GM12892 (cell line): Measurements from ENCODE around the gene FOXL2NB.

Experiments used
- DNase-seq: peaks from one replicate; pipeline ENCODE4 v3.0.0; 2011; ENCODE audit not compliant: insufficient read length
- FAIRE-seq: peaks from 2 replicates; lab custom pipeline; 2011; peaks lifted over from hg19 to GRCh38; lab: Jason Lieb, UNC
- POLR2A ChIP-seq: IDR thresholded peaks from 2 replicates; pipeline ENCODE4 v1.6.1; 2011; ENCODE audit warnings: low read depth, low read length, control low read depth
- POLR2AphosphoS5 ChIP-seq: IDR thresholded peaks from 2 replicates; pipeline ENCODE4 v1.6.1; 2011; ENCODE audit warnings: low read depth, low read length, control low read depth
- TAF1 ChIP-seq: IDR thresholded peaks from 2 replicates; pipeline ENCODE4 v1.6.1; 2011; ENCODE audit warnings: low read depth, mild to moderate bottlenecking, control low read depth, low read length, borderline replicate concordance

The FOXL2NB gene

DNA sequence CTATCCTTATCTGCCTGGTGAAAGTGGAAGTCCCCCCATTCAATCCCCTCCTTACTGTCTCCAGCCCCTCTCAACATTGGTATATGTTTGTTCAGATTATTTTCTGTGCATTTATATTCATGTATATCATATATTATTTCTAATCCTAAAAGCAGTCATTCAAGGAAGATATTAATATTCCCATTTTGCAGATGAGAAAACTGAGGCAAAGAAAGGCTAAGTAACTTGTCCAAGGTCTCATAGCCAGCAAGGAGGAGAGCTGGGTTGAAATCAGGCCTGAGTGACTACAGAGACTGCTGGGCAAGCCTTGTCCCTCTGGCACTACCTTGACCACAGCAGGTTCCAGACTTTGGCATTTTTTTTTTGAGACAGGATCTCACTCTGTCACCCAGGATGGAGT, 29.0 kb downstream of the FOXL2NB start:
- DNase-seq (no peak), FAIRE-seq (no peak)

DNA sequence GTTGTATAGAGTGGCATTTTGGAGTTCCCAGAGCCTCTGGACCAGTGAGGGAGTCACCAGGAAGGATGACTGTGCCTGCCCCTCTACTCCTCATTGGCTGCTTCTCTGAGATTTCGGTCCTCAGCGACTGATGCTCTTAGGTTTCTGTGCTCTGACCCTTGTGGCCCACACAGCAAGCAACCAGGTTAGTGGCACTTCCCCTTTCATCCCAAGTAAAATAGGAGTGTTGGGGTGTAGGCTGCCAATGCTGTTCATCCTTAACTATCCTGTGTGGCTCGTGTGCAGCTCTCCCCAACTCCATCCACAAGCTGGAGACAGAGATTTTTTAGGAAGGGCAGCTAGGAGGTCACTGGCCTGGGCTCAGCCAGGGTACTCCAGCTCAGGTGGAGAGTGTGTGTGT, 37.8 kb downstream of the FOXL2NB start:
- TF ChIP-seq POLR2AphosphoS5 (no peak), POLR2A (no peak), TAF1 (no peak)
- DNase-seq (no peak), FAIRE-seq (no peak)

More for the DNA sequence above, 29.0 kb downstream of the FOXL2NB start:
- no peak for TF ChIP-seq POLR2AphosphoS5
- TF ChIP-seq TAF1 = no peak
- TF ChIP-seq POLR2A = no peak

DNA sequence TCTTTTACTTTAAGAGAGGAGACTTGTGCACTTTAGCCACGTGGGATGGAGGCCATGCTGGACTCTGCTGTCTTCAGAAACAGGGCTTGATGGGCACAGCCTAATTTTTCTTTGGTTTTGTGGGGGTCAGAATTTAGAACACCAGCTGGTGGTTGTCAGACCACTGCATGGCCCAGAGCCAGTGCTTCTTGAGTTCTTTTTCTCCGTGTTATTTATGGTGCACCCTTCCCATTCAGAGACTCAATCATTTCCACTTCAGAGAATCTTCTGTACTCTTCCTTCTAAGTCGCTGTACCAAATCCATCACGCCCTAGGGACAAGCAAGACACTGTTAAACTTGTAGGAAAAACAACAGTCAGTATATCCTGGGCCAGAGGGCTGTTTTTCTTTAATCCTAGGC, 38.9 kb downstream of the FOXL2NB start:
- DNase-seq = no peak
- no peak for FAIRE-seq

DNA sequence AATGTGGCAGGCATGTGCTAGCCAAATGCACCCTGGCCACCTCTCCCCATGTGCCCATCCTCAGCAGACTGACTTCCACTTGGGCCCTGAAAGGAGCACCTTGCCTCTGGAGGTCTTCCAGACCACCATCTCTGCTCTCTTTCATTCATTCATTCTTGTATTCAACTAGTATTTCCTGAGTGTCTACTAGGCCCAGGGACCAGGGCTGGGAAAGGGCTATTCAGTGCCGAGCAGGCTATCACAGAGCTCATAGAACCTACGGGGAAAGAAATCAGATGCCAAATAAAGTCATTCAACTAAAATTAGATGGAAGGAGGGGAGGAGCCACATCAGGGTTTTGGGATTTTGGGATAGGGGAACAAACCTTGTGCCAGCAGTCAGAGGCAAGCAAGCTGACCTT, 40.2 kb downstream of the FOXL2NB start:
- DNase-seq (no peak), FAIRE-seq (no peak)
- TF ChIP-seq POLR2AphosphoS5 (no peak), TAF1 (no peak), POLR2A (no peak)

More for the DNA sequence above, 38.9 kb downstream of the FOXL2NB start:
- TF ChIP-seq POLR2AphosphoS5 = no peak
- TF ChIP-seq POLR2A = no peak
- no peak for TF ChIP-seq TAF1

DNA sequence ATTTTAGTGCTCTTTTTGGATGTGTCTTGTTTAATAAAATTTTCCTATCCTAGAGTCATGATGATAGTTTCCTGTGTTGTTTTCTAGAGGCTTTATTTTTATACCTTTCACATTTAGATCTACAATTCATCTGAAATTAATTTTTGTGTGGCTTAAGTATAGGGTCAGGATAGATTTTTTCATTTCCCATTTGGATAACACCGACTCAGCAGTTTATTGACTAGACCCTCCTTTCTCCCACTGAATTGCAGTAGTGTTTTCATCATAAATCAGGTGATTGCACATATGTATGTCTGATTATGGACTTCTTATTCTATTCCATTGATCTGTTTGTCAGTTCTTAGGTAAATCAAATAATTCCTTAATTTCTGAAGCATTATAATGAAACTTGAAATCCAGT, 48.7 kb downstream of the FOXL2NB start:
- TF ChIP-seq POLR2AphosphoS5 = no peak
- TF ChIP-seq POLR2A = no peak
- no peak for TF ChIP-seq TAF1
- FAIRE-seq = no peak
- no peak for DNase-seq
